Stimulated activated CD8-positive, alpha-beta memory T cell treated with anti-CD3 and anti-CD28 coated beads, Interleukin-4, amount 100 ng/mL, for 24 hours (primary cell): Measurements from ENCODE around the gene KHK.
"Not testable (repeated sequence)": the region's sequence is repeated elsewhere in the genome, so short reads cannot be mapped to it uniquely, and the experiment has no call there.

Experiments used
- DNase-seq: peaks from one replicate; pipeline ENCODE4 v3.0.0-alpha.2; 2020; ENCODE audit warnings: low read depth

The KHK gene

GRCh38 chr2:27059141-27059820 lies 27.3 kb upstream of the KHK start:
- no peak for DNase-seq

DNA sequence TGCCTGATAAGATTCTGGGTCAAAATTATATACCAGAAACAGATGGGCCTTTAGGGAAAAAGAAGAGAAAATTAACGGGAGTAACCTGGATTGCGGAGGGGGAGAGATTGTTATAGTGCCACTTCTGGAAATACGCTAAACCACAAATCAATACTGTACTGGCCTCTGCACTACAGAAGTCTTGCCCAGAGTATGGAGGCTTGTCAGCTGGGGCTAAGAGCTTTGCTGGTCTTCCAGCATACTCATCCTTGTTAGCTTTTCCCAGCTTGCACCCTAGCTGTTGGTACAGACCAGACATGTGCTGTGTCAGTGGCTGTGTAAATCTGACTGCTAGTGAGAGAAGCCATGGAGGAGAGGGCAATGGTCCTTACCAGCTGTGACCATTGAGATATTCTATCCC lies 26.2 kb upstream of the KHK start:
- no peak for DNase-seq

- DNase-seq = no peak
These were observed 21.4 kb upstream of the KHK start for GRCh38 chr2:27065128-27065527.

DNA sequence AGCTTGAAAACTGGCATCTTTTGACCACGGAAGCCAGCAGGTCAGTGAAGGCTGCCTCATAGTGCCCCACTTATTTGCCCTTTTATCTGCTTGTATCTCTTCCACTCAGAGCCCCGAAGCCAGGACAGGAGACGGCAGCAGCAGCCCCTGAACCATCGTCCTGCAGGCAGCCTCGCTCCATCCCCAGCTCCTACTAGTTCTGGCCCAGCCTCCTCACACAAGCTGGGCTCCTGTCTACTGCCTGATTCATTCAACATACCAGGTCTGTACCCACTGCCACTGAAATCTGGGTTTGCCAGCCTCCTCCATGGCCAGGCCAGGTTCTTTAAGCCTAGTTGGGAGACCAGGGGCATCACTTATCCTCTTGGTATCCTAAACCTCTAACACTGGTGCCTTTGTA lies 19.2 kb upstream of the KHK start:
- DNase-seq = no peak

GRCh38 chr2:27069436-27069835 lies 17.1 kb upstream of the KHK start:
- DNase-seq = no peak

DNA sequence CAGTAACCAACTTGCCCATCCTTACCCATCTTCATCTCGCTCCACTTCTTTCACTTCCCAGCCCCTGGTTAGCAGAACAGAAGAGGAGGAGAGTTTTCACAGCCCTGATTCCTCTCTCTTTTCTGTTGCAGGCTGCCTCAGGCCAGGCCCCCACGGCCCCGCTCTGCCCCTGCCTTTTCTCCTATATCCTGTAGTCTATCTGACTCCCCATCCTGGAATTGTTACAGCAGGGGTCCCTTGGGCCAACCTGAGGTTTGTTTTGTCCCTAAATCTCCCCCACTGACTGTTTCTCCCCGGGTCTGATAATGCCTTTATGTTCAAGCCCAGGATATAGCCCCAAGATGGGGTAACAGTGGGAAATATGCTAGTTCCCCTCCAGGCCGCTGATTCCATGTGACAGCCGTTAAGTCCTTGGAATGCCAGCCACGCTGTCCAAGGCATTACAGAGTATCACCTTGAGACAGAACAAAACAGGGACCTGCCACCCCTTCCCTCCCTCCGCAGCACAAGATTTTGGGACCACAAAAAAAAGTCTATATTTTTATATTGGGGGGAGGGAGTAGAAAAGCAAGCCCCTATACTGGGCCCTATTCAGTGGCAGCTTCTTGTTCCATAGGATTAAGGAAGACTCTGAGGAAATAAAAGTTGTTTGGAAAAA lies 16.5 kb upstream of the KHK start:
- no peak for DNase-seq

DNA sequence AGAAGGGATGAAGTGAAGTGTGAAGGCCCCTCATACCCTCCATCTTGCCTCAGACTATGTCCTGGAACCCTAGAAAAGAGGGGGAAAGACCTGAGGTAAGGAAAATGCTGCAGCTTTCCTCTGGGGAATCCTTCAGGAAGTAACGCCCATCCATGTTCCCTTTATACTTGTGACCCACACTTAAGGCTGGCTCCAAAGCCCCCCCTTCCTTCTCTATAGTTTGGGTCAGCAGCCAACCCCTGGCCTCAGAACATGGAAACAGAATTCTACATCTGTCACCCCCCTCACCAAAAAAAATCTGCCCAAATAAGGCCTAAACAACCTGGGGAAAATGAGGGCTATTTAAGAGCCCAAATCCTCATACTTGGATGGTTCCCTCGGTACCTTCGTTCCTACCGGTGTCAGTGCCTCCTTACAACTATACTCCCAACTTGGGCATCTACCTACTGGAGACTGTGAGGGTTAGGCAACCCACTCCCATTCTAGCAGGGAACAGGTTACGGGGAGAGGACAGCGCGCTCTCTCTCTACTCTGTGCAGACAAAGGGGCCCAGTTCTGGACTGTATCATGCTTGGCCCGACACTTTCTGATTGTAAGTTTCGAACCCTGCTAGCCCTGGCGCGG lies 15.8 kb upstream of the KHK start:
- no peak for DNase-seq

DNA sequence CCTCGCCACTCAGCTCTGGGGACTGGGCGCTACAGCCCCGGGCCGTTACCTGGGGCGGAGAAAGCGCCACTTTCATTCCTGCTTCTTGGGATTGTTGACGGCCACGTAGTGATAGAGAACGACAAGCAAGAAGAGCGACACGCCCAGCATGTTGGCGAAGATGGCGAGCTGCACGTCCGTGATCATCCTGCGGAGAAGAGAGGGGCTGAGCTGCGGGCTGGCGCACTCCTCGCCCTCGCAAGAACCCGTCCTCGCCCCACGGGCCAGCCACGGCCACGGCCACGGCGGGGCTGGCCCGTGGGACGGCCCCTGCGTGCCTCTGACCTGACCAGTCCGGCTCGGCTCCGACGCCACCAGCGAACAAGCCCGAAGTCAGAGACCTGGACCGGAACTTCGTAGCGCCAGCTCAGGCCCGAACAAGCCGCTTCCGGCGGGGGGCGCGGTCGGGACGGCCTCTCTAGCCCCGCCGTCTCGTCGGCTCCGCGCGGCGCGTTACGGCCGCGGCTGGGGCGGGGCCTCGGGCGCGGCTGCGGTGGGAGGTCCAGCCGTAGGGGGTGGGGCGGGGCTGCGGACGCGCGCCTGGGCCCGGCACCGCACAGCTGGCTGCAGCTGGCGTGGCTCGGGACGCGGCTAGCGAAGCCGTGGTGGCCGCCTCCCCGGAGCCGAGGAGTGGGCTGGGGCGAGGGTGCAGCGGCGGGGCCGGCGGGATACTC lies 15.1 kb upstream of the KHK start, which contains the start of gene OST4:
TSS of gene OST4 (minus strand) at position 378 of the 713 bp plus-strand sequence.
- peak; percentile 91 for DNase-seq

DNA sequence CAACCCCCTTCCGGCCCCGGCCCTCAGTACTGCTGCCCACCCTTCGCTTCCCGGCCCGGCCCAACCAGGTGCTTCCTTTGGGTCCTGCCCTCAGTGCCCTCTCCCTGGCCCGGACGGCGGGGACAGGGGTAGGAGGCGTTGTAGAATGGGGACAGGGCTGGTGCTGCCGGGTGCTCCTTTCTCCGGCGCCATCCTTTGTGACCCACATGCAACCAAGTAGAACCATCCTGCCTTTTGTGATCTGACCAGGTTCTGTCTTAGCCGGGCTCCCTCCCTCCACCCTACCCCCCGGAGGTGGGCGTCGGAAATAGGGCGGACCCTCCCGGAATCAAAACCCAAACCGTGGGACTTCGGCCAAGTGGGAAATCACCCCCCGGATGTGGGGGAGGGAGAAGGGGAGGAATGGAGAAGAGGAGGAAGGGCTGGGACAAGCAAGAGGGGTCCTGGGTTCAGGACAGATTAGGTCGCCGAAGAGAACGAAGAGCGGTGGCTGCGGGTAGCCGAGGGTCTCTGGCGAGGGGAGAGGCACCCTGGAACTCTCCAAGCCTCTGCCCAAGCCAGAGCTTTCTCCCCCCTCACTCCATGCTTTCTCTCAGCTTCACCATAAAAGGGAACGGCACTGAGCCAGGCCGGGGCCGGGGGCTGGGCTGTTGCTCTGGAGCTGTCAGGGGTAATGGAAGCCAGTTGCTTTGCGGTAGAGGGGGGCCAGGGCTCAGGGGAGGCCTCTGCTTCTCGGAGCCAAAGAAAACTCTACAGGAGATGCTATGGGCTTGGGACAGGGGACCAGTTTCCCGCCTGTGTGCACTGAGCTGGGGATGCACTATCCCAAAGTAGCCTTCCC lies 14.4 kb upstream of the KHK start:
- peak; percentile 33 for DNase-seq

DNA sequence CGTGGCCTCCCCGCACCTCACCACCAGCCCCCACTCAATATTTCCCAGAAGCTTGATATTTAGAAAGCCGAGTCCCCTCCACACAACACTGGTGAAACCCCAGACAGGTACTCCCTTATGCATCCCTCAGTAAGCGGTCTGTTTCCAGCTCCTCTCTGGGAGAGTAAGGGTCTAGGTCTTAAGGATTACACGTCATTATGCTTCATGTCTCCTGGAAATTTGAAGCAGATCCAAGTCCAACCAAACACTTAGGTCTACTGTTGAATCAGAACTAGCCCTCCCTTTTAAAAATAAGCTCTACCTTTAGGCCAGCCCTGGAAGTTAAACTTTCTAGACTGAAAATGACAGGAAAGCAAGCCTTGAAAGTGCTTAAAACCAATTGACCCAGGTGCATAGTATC lies 13.7 kb upstream of the KHK start:
- DNase-seq = no peak

GRCh38 chr2:27073782-27074181 lies 12.8 kb upstream of the KHK start:
- no peak for DNase-seq

DNA sequence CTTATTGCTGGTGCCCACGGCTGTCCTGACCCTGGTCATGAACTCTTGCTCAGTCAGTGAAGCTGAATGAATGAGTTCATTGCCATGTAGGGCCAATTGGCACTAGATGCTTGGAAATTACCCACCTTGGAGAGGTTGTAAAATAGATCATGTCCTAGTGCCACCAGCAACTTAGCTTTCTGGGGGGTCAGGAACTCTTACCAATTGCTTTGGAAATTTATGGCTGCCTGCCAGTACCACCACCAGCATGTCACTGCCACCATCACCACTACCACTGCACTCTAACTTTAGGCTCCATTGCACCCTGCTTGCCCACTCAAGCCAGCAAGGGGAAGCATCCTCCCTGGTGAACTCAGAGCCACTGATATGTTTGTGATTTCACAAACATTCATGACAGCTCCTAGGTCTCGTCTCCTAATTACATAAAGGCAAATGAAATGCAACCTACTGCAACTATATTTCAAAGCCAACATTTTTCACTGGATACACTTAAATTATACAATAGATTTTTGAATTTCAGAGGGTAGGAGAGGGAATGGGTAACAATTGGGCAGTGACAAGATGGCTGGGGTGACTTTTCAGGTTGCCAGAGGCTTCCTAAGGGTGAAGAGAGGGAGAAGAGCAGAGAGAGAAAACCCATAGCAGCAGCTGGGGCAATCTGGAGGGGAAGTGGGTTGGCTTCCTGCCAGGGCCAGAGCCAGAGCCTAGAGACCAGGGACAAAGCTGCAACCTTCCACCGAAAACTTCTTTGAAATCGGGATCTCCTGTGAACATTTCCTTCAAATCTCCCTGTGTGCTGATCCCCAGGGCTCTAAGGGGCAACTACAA lies 11.6 kb upstream of the KHK start:
- no peak for DNase-seq

- DNase-seq = not testable (repeated sequence)
These were observed 11.1 kb upstream of the KHK start for GRCh38 chr2:27075566-27075871.

DNA sequence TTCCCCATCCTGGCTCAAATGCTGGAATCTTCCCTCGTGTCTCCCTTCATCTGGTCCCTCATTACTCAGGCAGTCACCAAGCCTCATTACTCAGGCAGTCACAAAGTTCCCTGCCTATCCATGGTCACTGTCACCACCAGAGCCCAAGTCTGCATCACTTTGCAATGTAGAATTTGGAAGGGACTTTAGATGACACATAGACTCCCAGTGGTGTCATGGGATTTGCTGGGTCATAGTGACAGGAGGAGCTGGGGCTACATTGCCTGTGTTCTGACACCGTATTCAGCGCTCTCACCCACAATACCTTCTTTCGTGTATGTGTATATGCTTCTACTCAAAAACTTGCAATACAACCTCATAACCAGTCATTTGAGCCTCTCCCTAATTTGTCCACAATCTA lies 10.2 kb upstream of the KHK start:
- no peak for DNase-seq

DNA sequence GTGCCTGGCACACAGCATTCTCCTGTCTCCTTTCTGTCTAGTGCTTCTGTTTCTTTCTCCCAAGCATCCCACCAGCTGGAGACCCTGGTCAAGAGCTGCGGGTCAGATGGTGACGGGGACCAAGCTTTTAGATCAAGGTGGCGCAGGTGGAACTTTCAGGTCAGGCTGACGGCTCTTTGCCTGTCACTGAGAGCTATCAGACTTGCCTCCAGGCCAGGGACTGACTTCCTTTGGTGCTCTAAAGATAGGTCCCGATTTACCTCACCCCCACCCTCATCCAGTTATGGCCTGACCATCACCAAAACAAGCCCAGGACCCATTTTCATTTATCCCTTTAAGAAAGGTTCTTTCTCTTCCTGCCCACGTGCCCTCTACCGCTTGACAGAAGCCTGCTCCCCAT lies 9.3 kb upstream of the KHK start:
- no peak for DNase-seq

- DNase-seq = no peak
These were observed 8.0 kb upstream of the KHK start, which contains the start of gene EMILIN1 for GRCh38 chr2:27078267-27079194. EMILIN1 (plus strand) TSS chr2:27078615; CDS start chr2:27079066, 451 bp downstream.

DNA sequence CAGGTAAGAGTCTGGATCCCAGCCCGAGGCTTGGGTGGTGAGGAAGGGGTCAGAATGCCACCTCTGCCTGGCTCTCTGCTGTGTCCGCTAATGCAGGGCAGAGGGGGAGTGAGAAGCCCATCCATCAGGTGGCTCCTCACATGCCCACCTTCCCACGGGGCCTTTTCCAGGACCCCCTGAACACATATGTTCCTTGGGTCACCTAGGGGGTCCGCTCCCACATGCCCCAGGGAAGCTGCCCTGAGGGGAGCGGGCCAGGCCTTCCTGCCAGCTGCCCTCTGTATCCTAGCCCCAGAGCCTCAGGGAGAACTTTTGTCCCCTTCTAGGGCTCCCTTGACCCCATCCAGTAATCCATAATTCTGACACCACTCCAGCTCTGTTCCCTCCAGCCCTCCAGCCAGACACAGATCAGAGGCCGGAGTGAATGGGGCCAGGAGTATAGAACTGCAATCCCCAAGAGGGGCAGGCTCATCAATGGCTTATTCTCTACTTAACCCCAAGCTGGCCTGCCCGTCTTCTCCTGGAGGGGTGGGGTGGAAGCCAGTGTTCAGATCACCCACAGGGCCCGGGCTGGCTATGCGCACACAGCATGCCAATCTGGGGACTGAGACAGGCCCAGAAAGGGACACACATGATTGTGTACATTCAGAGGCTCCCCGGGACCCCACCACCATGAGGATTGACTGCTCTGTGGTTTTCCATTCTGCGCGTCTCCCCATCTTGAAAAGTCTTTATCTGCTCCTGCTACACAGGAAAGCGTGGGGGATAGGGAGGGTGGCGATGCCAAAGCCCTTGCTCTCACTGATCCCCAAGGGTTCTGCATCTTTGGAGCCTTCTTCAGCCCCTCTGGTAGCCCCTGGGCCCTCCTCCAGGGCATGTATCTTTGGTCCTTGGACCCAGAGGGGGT lies 7.1 kb upstream of the KHK start:
- no peak for DNase-seq

GRCh38 chr2:27080140-27080469 lies 6.5 kb upstream of the KHK start:
- no peak for DNase-seq

GRCh38 chr2:27080603-27080936 lies 6.0 kb upstream of the KHK start:
- DNase-seq = no peak
